Parathyroid adenoma (tissue), 2 donors: Measurements from ENCODE around the gene PDE8B.

ENCODE experiments used
- H2AFZ ChIP-seq: fragments of 300-600 bp; sonication (generic); one replicate; pipeline ENCODE4 v1.7.0; 2017; ENCODE audit warnings: antibody characterized with exemption, mild to moderate bottlenecking
- H3K27ac ChIP-seq: fragments of 300-600 bp; sonication (generic); one replicate; pipeline ENCODE4 v1.7.0; 2017
- H3K27me3 ChIP-seq: fragments of 300-600 bp; sonication (generic); one replicate; pipeline ENCODE4 v1.7.0; 2017; ENCODE audit warnings: low read length; ENCODE audit not compliant: control insufficient read depth, insufficient read depth
- H3K36me3 ChIP-seq: fragments of 300-600 bp; sonication (generic); one replicate; pipeline ENCODE4 v1.7.0; 2017; ENCODE audit warnings: low read length; ENCODE audit not compliant: control insufficient read depth, insufficient read depth
- H3K4me1 ChIP-seq: fragments of 300-600 bp; sonication (generic); one replicate; pipeline ENCODE4 v1.7.0; 2017; ENCODE audit warnings: control low read depth
- H3K4me2 ChIP-seq: fragments of 300-600 bp; sonication (generic); one replicate; pipeline ENCODE4 v1.7.0; 2017; ENCODE audit warnings: low read length
- H3K4me3 ChIP-seq: fragments of 300-600 bp; sonication (generic); one replicate; pipeline ENCODE4 v1.7.0; 2017; ENCODE audit warnings: low read depth, low read length
- H3K79me2 ChIP-seq: fragments of 300-600 bp; sonication (generic); one replicate; pipeline ENCODE4 v1.7.0; 2017; ENCODE audit warnings: control low read depth
- H3K9ac ChIP-seq: fragments of 300-600 bp; sonication (generic); one replicate; pipeline ENCODE4 v1.7.0; 2017; ENCODE audit warnings: mild to moderate bottlenecking
- H3K9me3 ChIP-seq: fragments of 300-600 bp; sonication (generic); one replicate; pipeline ENCODE4 v1.7.0; 2017; ENCODE audit warnings: low read length; ENCODE audit not compliant: control insufficient read depth
- CTCF ChIP-seq: fragments of 300-600 bp; sonication (generic); IDR thresholded peaks from one replicate; pipeline ENCODE4 v1.7.0; 2017; ENCODE audit warnings: antibody characterized with exemption, mild to moderate bottlenecking
- donor health status: primary hyperparathyroidism.

Gene PDE8B

GRCh38 chr5:77397686-77398292 is 187.3 kb downstream of the PDE8B start:
- Histone ChIP-seq H3K9me3 (no peaks in the 10 kb centered on the region), H2AFZ (no peak overlapping the region), H3K36me3 (no peaks in the 10 kb centered on the region), H3K4me2 (no peak overlapping the region), H3K9ac (no peak overlapping the region), H3K79me2 (no peaks in the 10 kb centered on the region), H3K27me3 (no peaks in the 10 kb centered on the region), H3K27ac (no peak overlapping the region), H3K4me3 (no peak overlapping the region), H3K4me1 (no peaks in the 10 kb centered on the region)
- no peak for TF ChIP-seq CTCF

- no peak for TF ChIP-seq CTCF
- Histone ChIP-seq H3K9ac (no peak overlapping the region), H3K4me2 (no peak overlapping the region), H3K36me3 (no peaks in the 10 kb centered on the region), H3K4me1 (no peaks in the 10 kb centered on the region), H2AFZ (no peak overlapping the region), H3K4me3 (no peak overlapping the region), H3K27ac (no peak overlapping the region), H3K9me3 (no peaks in the 10 kb centered on the region), H3K27me3 (no peaks in the 10 kb centered on the region), H3K79me2 (no peaks in the 10 kb centered on the region)
These were observed 188.0 kb downstream of the PDE8B start for GRCh38 chr5:77398458-77398857.

- no peak overlapping the region for H3K27ac ChIP-seq
- no peaks in the 10 kb centered on the region for H3K9me3 ChIP-seq
- H3K9ac ChIP-seq: no peak overlapping the region
- no peaks in the 10 kb centered on the region for H3K4me1 ChIP-seq
- H3K79me2 ChIP-seq: no peaks in the 10 kb centered on the region
- no peak for TF ChIP-seq CTCF
- H3K27me3 ChIP-seq: no peaks in the 10 kb centered on the region
- H3K36me3 ChIP-seq: no peaks in the 10 kb centered on the region
- no peak overlapping the region for H2AFZ ChIP-seq
- no peak overlapping the region for H3K4me3 ChIP-seq
- no peak overlapping the region for H3K4me2 ChIP-seq
These were observed 188.4 kb downstream of the PDE8B start for GRCh38 chr5:77398896-77399295.

GRCh38 chr5:77400645-77401044 is 190.2 kb downstream of the PDE8B start:
- Histone ChIP-seq H3K27ac (no peak overlapping the region), H3K36me3 (no peaks in the 10 kb centered on the region), H2AFZ (no peak overlapping the region), H3K9me3 (no peaks in the 10 kb centered on the region), H3K27me3 (no peaks in the 10 kb centered on the region), H3K4me1 (no peaks in the 10 kb centered on the region), H3K9ac (no peak overlapping the region), H3K4me2 (no peak overlapping the region), H3K4me3 (no peak overlapping the region), H3K79me2 (no peaks in the 10 kb centered on the region)
- no peak for TF ChIP-seq CTCF

GRCh38 chr5:77402796-77403195 is 192.3 kb downstream of the PDE8B start:
- TF ChIP-seq CTCF: no peak
- no peak overlapping the region for H3K4me2 ChIP-seq
- no peaks in the 10 kb centered on the region for H3K36me3 ChIP-seq
- no peaks in the 10 kb centered on the region for H3K9me3 ChIP-seq
- H3K4me1 ChIP-seq: no peaks in the 10 kb centered on the region
- no peaks in the 10 kb centered on the region for H3K27me3 ChIP-seq
- H3K9ac ChIP-seq: no peak overlapping the region
- no peaks in the 10 kb centered on the region for H3K79me2 ChIP-seq
- H2AFZ ChIP-seq: no peak overlapping the region
- H3K27ac ChIP-seq: no peak overlapping the region
- no peak overlapping the region for H3K4me3 ChIP-seq
